Measurements from ENCODE around the gene TRIM62.

DNA sequence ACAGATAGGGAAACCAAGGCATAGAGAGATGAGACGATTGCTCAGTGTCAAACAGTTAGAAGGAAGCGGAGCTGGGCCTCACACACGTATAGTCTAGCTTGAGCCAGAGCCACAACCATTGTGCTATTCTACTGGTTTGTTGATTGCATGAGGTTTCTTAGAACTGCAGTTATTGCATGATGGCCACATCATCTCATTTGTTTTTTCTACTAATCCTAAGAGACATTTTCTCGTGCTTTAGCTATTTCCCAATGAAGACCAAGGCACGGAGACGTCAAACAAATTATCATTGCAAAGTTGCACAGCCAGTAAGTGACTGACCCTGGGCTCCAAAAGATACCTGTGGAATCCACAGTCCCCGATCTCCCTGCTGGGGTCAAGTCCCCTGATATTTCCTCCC is 49.3 kb upstream of the TRIM62 start:
- TF ChIP-seq, protein P1, sequence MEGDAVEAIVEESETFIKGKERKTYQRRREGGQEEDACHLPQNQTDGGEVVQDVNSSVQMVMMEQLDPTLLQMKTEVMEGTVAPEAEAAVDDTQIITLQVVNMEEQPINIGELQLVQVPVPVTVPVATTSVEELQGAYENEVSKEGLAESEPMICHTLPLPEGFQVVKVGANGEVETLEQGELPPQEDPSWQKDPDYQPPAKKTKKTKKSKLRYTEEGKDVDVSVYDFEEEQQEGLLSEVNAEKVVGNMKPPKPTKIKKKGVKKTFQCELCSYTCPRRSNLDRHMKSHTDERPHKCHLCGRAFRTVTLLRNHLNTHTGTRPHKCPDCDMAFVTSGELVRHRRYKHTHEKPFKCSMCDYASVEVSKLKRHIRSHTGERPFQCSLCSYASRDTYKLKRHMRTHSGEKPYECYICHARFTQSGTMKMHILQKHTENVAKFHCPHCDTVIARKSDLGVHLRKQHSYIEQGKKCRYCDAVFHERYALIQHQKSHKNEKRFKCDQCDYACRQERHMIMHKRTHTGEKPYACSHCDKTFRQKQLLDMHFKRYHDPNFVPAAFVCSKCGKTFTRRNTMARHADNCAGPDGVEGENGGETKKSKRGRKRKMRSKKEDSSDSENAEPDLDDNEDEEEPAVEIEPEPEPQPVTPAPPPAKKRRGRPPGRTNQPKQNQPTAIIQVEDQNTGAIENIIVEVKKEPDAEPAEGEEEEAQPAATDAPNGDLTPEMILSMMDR (IDR thresholded peaks at IDR 0.05; ENCODE audit: insufficient read depth, low read depth, low read length): no peak
- TF ChIP-seq EZH2 (IDR thresholded peaks at IDR 0.05; ENCODE audit: insufficient read depth, low read length): no peak

Measured in astrocyte (in vitro differentiated cells and primary cell).